Erythroblast (primary cell): Measurements from ENCODE around the gene PLIN3.

Experiments
- GATA1 ChIP-seq: IDR thresholded peaks from 2 replicates; pipeline ENCODE4 v1.6.1; 2011; ENCODE audit warnings: low read depth, mild to moderate bottlenecking, control low read depth, low read length, moderate library complexity
- POLR2A ChIP-seq: IDR thresholded peaks from 2 replicates; pipeline ENCODE4 v1.6.1; 2011; ENCODE audit warnings: mild to moderate bottlenecking, low read length

GRCh38 chr19:4908360-4908759 lies 40.9 kb upstream of the PLIN3 start:
- TF ChIP-seq POLR2A (no peak), GATA1 (no peak)
